HG02870 (cell line): Measurements from ENCODE around the gene FGF5.
"Not testable (repeated sequence)": the region's sequence is repeated elsewhere in the genome, so short reads cannot be mapped to it uniquely, and the experiment has no call there.

Experiments
- ATAC-seq: cut with Tn5 transposase; IDR thresholded peaks from one replicate; pipeline ENCODE4 v1.9.1; 2021; ENCODE audit warnings: mild to moderate bottlenecking, moderate library complexity; ENCODE audit not compliant: unreplicated experiment

The FGF5 gene

GRCh38 chr4:80253510-80253909 is 13.0 kb upstream of the FGF5 start:
- ATAC-seq, result peak; percentile 55

GRCh38 chr4:80254114-80254513 is 12.3 kb upstream of the FGF5 start:
- ATAC-seq, result no peak

DNA sequence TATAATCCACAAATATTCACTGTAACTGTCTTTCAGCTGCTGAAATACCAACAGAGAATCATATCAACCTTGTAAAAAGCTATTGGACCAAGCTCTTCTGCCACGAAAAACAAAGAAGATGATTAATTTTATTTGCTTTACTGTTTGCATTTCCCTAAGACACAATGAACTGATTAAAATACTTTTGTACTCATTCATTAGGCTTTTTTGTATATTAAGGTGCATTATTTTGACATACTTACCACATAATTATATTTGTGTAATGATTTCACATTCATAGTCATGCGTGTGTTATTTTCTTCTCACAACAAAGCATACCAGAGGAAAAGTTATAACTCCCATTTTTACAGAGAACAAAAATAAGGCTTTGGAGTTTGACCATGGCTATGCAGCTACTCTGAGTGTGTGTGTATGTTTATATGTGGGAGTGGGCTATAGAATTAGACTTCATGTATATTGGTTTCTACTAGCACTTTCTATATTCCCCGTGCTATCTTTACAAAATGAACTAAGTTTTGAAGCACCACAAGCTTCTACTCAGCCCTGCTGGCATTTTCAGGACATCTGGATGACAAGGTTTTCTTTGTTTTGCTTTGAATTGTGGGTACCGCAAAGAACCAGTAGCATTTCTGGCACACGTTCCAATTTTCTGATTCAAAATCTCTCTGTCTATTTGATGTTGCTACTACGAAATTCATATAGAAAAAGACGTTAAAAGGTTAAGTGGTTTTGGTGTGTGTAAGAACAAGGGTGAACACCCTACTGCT is 11.0 kb upstream of the FGF5 start:
- no peak for ATAC-seq

DNA sequence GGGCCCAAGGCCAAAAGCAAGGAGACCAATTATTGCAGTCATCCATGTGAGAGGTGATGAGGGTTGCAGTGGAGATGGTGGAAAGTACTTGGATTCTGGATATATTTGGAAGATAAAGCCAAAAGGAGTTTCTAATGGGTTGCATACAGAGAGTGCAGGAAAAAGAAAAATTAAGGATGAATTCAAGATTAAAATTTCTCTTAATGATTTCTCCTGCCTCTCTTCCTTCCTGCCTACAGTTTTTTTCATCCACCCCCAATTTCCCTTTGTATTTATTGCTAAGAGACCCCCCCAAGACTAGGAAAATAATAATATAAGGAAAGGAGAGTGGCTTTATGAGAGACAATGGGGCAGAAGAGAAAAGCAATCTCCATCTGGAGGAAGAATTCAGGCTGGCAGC is 8.6 kb upstream of the FGF5 start:
- no peak for ATAC-seq

GRCh38 chr4:80259012-80259411 is 7.5 kb upstream of the FGF5 start:
- ATAC-seq, result no peak

GRCh38 chr4:80259817-80260216 is 6.6 kb upstream of the FGF5 start:
- no peak for ATAC-seq

- no peak for ATAC-seq
These were observed 4.4 kb upstream of the FGF5 start for GRCh38 chr4:80261989-80262600.

GRCh38 chr4:80263541-80264351 is 2.7 kb upstream of the FGF5 start:
- ATAC-seq, result no peak

DNA sequence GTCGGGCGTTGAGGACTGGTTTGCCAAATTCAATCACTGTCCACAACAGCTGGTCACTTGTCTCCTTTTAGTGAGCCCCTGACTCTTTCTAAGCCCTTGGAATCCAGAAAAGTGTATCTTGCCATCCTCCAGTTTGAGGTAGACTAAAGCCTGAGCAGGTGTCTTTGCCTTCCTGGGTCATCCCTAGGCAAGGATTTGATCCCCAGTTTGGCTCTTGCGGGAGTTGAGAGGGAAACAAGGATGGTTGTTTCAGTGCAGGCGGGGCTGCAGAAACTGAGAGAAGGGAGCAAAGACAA is 2.2 kb upstream of the FGF5 start:
- ATAC-seq, result no peak

- no peak for ATAC-seq
These were observed 1.6 kb upstream of the FGF5 start for GRCh38 chr4:80264825-80265224.

- no peak for ATAC-seq
These were observed 752 bp upstream of the FGF5 start for GRCh38 chr4:80265571-80266252.

GRCh38 chr4:80266902-80267380 is 477 bp downstream of the FGF5 start:
- peak; percentile 31 for ATAC-seq

GRCh38 chr4:80268081-80268823 is 1.8 kb downstream of the FGF5 start:
- ATAC-seq, result no peak

- ATAC-seq, result no peak
These were observed 2.5 kb downstream of the FGF5 start for GRCh38 chr4:80268936-80269335.

DNA sequence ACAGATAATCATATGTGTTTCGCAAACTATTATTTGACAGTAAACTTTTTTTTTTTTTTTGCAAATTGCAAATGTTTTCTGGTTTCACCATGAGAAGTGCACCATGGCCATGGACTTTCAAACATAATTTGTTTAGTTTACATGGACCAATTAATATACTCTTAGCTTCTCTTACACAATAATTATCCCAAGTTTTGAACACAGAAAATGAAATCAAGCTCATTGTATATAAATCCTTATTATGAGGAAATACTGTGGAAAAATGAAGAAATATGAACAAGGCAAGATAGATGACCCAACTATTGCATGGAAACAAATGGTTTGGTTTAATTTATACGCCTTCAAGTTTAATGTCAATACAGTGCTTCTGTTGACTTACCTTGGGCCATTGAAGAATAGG is 3.9 kb downstream of the FGF5 start:
- no peak for ATAC-seq

DNA sequence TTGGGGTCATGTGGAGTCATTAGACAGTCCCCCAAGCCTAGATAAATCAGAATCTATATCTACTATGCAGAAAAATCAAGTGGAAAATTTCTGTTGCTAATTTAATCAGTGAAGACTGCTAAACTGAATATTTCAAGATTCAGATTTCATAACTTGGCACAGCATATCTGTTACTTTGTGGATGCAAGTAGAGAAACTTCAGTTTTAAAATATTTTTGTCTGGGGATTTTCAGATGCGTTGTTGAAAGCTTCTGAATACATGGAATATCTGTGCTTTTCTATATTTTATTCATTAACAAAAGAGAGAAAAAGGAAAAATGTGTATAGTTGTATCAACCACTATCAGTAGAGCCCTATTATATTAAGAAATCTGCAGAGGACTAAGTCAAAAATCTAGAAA is 4.4 kb downstream of the FGF5 start:
- no peak for ATAC-seq

DNA sequence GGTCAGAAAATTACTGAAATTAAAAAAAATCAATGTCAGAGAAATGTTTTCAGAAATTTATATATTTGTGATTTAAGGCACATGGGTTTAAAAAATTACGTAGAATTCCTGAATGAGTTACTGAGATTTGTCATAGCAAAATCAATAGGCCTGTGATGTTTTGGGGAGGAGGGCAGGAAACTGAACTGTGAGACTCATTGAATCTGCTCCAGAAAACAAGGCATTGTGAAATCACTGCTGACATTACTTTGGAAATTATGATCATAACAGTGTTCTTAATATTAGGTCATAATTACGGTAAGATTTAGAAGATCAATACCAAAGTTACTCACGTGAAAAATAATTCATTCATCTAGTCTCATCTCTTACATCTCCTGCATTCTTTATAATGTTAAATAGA is 5.3 kb downstream of the FGF5 start:
- ATAC-seq, result no peak

DNA sequence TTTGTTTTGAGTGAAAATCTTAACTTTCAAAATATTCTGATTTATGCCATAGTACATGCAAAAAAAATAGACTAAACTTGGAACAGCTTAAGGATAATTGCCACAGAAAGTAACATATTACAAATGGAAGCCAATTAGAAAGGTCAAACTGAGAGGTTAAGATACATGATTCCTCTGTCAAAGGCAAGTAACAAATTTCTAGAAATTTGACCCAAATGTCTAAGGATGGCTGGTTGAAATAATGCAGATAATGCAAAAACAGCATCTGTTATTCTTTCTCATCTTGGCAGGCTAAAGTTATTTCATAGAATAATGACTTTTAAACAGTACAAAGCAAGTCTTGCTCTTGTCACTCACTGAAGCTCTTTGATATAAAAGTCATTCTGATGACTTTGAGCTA is 10.5 kb downstream of the FGF5 start:
- no peak for ATAC-seq

- no peak for ATAC-seq
These were observed 13.3 kb downstream of the FGF5 start for GRCh38 chr4:80279751-80280150.

- ATAC-seq, result no peak
These were observed 20.0 kb downstream of the FGF5 start for GRCh38 chr4:80286451-80286850.

- ATAC-seq, result not testable (repeated sequence)
These were observed 24.2 kb downstream of the FGF5 start for GRCh38 chr4:80290665-80291064.
